Measurements from ENCODE around the gene RHOJ.
"Not testable (repeated sequence)": the region's sequence is repeated elsewhere in the genome, so short reads cannot be mapped to it uniquely, and the experiment has no call there.

The RHOJ gene

DNA sequence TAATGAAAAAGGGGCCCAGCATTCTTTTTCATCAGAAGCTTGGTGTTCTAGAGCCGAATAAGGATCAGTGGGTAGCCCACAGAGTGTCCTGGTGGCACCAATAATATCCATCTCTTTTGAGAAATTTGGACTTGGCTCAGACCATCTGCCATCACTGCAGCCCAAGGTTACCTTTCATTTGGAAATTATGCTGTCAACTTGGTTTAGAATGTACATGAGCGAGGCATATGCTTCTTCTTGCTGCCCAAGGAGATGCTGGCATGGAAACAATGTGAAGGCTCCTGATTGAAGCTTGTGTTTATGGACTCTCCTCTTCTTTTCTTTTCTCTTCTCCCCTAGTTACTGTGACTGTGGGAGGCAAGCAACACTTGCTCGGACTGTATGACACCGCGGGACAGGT, 64.5 kb downstream of the RHOJ start:
- peak; percentile 30 for DNase-seq (ENCODE audit: low spot score)

DNA sequence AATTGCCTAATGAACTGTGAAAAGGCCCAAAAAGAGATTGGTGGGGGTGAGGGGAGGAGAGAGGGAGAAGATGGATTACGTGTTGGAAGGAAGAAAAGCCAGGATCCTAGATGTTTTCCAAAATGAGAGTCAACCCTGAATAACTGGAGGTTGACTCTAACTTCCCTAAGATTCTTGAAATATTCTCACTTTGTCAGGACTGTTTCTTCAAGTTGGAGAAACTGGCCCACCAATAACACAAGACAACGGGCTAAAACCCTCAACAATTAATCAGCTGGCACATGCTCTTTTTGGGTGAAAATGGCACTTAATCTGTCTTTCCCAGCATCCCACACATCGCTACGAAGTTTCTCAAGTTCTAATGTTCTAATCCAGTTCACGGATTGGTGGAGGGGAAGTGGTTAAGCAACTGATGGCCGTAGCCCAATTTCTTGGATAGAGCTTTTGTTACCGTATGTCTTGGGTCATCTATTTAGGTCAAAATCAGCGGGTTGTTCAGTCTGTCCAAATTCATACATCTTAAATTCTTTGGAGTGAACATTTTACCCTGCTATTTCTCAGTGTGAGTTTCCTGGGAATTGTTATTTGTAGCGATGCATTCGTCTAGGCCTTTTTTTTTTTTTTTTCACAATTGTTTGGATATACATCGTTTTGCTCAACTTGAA, 65.5 kb downstream of the RHOJ start:
- DNase-seq (ENCODE audit: low spot score): no peak

DNA sequence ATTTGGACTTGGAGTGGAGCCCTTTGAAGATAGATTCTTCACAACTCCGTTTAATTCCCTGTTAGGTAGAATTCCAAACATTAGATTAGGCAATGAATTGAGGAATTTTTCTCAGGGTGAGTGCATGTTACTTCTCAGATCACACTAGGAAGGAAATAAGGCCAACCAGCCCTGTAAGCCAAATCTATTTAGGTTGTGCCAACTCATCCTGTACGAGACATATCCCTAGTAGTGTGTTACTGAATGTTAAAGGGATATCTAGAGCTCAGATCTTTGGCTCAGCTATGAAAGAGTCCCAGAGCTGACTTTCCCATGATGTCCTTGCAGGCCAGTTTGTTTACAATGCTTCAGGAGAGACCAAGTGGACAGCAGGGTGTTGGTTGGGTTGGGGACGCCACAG, 68.9 kb downstream of the RHOJ start:
- DNase-seq (ENCODE audit: low spot score): no peak

DNA sequence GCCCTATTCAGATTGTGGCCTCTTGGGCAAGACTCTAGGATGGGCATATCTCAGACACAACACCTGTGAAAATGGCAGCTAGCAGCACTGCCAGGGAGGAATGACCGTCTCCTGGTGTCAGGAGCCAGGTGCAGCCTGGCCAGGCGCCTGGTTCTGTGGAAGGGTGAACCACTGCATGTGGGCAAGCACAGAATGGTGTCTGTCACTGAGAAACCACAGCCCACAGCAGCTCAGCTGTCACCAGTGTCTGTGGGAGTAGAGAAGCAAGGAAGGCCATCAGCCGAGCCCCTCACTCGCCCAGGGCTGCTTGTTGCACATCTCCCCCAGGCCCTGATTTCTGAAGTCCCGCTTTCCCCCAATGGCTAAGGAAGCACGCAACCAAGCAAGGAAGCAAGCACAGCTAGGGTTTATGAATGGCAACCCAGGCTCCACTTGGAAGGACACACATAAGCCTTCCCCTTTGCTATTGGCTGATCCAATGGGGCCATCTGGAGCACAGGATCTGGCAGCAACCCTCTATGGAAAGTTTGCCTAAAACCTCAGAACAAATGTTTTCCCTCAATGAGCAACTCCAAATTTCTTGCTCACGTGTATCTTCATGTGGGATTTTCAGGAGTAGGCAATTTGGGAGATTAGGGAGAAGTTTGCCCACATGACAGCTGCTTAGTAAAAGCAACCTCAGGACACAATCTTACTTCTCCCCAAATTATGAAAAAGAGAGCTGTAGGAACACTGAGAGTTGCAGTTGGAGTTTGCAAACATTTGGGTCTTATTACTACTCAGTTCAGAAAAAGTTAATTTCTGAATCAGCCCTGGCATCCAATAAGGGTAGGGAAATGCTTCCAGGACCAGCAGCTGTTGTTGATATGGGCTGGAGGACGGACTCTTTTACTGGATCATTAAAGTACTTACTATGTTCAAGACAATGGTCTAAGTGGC, 69.7 kb downstream of the RHOJ start:
- no peak for DNase-seq (ENCODE audit: low spot score)

DNA sequence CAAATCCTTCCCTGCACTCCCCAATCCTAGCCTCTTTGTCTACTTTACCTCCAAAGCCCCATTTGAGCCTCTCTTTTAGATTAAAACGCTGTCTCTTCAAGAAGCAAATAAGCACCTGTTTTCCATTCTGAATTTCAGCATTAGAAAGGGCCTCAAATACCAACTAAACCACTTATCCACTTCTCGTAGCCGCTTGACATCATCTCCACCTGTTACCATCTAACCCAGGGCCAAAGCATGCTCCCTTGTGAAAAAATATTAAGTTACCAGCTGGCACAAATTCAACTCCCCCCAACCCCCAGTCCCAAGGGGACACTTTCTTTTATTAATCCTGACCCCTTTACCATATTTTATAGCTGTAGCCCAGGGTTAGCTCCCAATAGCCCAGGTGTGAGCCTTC, 71.4 kb downstream of the RHOJ start:
- DNase-seq (ENCODE audit: low spot score): no peak

DNA sequence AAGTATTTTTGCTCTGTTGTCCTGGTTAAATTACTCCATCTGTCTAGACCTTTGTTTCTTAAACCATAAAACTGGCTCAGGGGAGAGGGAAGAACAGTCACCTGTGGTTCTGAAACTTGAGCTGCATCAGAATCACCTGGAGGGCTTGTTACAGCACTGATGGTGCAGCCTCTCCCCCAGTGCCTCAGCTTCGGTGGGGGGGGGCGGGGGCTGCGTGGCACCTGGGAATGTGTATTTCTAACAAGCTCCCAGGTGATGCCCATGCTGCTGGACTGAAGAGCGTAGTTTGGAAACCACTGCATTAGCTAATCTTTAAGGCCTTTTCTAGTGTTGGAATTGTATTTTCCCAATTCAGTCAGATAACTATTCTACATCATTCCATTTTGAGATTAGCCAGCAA, 71.8 kb downstream of the RHOJ start:
- no peak for DNase-seq (ENCODE audit: low spot score)

DNA sequence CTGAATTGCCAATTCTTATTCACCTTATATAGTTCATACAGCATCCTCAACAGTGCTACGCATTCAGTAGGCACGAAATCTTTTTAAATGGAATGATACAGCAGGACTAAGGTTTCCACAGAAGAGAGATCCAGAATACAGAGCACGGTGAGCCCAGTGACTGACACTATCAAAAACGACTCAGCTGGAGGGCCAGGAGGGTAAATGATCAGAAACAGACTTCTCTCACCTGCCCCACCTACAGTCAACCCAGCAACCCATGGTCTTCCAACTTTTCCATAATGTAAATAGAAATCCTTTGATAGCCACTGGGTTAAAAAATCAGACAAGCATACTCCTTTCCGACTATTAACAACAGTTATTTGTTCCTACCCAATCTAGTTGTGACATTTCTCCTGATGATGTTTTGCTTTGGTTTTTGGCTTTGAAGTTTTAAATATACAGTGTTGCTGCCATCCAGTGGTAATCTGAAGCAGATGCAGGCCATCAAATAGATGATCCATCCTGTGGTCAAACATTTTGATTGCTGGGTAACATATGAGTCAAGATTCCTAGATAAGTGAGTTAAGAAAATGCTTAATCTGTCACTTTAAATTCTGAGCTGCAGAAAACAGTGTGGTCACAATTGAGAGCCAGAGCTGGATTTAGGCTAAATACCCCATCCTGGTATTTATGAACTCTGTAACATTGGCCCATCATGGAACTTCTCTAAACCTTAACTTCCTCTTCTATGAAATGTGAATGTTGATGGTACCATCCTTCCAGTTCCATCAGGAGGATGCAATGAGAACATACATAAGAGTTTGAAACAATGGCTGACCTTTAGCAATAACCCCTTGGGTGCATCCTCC, 72.5 kb downstream of the RHOJ start:
- peak; percentile 71 for DNase-seq (ENCODE audit: low spot score)

DNA sequence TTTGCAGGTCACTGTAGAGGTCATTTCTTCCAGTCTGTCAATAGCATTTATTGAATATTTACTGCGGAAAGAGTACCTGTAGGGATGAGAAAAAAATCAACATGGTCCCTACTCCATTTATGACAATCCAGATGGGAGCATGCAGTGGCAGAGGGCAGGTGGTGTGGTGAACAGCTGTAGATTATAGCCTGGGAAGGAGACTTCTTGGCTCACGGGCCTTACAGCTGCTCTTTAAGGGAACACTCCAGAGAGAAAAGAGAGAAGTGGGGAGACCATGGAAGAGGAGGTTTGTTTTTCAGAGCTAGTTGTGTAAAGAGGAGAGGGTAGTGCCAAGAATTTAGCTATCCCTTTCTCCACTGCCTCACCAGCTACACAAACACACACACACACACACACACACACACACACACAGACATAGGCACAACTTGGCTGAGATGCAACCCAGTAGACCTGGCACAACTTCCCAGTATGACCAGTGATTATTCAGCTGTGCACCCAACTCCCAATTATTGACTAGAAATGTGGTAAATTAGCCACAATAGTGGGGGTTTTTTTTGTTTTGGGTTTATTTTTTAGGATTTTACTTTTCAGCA, 73.4 kb downstream of the RHOJ start:
- no peak for DNase-seq (ENCODE audit: low spot score)

DNA sequence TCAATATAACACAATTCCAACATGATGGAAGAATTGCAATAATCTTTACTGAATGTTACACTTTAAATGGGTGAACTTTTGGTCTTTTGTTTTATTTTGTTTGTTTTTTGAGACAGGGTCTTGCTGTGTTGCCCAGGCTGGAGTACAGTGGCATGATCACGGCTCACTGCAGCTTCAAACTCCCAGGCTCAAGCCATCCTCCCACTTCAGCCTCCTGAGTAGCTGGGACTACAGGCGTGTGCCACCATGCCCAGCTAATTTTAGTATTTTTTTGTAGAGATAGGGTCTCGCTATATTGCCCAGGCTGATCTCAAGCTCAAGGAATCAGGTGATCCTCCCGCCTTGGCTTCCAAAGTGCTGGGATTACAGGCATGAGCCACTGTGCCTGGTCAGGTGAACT, 75.7 kb downstream of the RHOJ start:
- not testable (repeated sequence) for DNase-seq (ENCODE audit: low spot score)

DNA sequence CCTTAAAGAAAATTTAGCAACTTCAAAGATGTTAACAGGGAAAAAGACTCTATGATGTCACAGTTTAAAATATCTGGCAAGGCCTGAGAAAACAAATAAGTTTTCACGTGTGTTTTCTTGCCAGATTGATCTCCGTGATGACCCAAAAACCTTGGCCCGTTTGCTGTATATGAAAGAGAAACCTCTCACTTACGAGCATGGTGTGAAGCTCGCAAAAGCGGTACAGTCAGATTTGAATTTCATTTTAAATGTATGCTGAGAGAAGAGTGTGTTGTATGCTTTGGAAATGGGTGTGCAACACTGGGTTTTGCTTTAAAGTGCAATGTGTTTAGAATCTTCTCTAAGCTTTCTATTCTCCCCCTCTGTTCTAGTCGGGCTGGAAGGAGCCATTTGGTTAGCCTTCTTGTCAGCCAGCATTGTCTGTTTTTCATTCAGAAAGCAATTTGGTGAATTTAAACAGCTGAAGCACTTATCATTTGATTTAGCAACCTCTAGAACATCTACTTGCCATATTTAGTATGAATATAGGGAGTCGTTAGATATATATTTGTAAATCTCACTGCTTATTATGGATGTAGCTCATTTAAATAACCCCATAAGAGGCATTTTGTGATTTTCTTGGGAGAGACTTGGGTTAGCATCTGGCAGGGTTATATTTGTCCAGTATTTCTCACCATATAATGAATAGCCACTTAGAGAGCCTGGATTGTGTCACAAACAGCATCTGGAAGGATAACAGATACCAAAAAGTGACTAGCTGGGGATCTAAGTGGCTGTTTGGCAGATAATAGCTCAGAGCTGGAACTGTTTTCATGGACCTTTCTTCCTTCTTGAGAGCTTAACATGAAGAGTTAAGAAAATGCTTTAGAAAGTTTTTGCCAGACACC, 79.0 kb downstream of the RHOJ start:
- DNase-seq (ENCODE audit: low spot score): no peak

DNA sequence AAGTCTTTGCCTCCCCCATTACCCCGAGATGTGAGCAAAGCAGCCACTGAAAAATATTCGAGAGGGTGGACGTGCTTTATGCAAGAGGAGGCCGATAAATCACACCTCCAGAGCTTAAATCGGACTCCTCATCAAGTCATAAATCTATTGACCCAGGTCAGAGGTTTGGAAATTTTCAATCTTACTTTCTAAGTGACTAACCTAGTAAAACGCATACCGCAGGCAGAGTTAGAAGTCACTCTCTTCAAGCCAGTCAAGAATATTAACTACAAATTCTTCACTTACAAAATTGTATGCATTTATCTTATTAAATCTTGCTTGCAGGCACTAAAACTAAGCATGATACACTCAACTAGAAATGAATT, 79.6 kb downstream of the RHOJ start:
- DNase-seq (ENCODE audit: low spot score): no peak

DNA sequence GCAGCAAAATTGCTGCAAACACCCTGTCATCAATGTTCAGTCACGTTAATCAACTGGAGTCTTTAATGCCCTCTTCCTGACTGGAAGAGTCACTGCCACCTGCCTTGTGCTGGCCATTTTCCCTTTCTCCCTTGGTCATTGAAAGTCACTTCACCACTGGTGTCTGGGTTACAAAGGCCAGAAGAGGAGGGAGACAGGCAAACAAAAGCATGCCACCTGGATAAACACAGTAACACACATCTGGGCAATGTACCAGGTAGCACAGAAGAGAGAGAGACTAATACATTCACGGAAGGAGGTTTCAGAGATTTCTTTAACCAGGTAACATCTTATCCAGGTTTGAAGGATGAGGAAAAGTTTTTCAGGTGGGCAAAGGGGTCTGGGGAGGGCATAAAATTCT, 81.8 kb downstream of the RHOJ start:
- DNase-seq (ENCODE audit: low spot score): no peak

DNA sequence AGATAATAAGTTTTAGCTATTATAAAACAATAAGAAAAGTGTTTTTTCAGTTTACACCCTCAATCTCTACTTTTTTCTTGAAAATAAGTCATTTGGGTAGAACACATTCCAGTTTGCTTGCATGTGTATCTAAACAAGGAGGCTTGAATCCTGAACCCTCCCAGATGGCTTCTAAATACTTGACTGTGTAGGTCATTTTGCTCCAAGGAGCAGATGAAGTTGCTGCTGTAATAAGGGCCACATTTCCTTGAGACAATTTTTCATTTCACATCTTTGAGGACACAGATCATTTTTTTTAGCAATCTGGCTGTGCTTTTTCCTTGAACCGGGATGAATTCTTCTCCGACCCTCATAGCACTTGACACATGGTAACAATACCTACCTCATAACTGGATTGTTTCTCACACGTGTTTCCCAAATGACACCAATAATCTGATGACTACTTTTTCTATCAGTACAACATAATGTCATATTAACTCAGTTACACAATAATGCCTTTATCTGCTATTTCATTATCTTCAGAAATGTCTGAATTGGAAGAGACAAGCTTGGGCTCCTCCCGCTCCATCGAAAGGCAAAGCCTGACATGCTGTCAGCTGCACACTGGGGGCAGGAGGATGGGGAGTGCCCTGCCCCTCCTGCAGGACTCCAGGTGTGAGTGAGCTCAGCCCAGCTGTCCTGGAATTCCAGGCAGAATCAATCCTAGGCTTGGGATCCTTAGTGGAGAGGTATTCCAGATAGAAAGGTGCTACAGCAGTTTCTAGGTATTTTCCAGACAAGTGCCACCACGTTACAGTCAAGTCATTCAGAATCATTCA, 83.6 kb downstream of the RHOJ start:
- no peak for DNase-seq (ENCODE audit: low spot score)

DNA sequence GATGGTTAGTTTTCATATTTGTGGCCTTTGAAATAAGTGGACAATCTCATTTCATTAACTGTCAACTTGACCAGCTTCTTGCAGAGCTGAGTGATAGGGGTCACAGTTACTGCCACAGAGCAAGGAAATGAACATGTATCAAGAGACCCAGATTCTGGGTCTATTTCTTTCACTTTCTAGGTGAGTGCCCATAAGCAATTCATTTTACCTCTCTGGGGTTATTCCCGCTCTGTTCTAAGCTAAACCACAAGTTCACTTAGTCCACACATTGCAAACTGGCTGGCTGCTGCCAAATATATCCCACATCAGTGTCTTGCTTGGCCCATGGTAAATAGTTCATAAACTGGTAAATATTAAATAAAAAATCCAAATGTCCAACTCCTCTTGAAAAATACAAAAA, 84.6 kb downstream of the RHOJ start:
- DNase-seq (ENCODE audit: low spot score): no peak

DNA sequence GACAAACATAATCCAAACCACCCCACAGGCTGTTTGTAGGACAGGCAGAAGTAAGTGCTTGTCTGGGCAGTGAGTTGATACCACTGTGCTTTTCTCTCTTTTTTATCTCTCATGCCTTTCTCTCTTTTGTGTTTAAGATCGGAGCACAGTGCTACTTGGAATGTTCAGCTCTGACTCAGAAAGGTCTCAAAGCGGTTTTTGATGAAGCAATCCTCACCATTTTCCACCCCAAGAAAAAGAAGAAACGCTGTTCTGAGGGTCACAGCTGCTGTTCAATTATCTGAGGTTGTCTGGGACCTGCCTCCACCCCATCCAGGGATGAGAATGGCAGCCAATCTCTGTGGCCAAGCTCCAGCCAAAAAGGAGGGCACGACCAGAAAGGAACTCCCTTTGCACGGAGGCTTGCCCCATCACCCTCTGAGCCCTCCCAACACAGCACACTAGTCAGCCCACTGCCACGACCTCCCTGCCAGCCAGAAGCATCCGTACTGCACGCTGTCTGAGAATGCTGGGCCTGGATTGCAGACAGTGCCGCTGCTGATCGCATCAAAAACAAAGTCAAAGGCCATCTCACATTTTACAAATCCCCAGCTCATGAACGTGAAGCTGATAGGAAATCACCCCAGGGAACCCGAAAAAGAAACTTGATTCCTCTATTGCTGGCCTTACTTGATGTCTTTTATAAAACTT, 86.6 kb downstream of the RHOJ start:
- DNase-seq (ENCODE audit: low spot score): no peak

DNA sequence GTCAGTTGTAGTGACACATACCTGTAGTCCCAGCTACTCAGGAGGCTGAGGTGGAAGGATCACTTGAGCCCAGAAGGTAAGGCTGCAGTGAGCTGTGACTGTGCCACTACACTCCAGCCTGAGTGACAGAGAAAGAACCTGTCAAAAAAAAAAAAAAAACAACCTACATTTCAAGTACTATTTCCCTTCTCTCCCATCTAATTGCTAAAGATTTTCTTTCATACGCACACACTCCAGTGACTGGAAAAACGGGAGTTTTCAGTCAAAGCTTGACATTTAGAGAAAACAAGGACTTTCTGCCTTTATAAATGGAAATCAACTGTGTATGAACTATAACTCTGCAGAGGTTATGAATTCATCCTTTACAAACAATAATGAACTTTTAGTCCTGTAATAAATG, 88.6 kb downstream of the RHOJ start:
- no peak for DNase-seq (ENCODE audit: low spot score)

DNA sequence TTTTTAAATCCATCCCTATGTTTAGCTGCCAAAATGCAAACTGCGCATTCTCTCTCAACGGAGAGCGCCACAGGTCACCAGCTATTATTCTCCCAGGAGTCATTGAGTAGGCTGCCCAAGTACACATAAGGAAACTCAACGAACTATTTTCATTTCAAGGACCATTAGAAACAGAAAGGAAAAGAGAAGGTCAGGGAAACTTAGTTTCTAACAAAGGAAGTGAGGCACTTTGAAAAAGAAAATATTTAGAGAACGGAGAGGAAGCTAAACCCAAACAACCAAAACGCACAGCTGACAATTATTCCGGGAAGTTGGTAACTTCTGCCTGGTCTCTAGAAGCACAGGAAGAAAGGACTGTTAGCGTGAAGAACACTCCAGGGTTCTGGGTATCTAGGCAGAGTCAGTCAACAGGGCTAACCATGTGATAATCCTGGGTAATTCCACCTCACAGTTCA, 91.0 kb downstream of the RHOJ start:
- DNase-seq (ENCODE audit: low spot score): no peak

DNA sequence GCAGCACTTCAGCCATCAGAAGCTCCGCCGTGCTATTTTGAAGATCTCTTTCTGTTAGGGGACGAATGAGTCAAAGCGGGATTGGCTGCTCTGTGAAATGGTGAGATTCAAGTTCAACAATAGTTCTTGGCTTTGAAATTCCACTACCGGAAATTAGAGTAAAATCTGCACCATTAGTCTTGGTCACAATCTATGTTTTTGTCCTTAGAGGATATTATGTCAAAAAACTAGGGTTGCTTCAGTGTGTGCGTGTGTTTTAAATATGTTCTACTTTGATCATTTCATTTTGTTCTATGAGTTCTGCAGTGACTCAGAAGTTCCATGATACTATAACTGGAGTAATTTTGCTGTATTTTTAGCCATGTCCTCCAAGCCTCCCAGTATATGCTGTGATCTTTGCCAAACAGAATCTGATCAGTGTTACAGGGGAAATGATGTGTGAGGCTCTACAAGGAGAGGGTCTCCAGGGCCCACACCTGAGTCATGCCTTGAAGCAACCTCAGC, 91.9 kb downstream of the RHOJ start:
- DNase-seq (ENCODE audit: low spot score): no peak

DNA sequence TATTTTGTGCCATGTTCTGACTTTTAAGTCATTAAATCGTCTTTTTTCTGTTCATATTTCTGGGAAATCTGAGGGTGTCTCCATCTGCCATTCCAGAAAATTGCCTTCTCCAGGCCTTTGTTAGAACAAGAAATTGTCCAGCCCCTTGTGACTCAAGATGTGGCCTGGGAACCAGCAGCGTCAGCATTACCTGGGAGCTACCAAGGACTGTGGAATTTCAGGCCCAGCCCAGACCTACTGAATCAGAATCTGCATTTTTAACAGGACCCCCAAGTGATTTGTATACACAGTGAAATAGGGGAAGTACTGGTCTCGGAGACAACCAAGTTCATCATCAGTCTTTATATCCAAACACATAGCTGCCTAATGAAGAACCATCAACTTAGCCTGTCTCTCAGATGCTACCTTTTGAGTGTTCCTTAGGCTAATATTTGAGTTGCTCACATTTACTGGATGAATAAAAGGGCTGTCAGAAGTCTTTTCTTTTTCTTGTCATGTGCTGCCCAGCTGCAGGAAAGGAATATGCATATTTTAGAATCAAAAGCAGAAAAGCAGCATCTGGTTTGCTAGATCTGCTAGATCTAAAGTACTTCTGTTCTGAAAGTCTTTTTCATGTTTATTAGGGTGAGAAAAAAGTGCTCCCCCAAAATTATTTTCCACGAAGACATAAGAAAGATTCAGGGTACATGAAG, 93.3 kb downstream of the RHOJ start:
- DNase-seq (ENCODE audit: low spot score): no peak
